Choroid plexus epithelial cell (primary cell): Measurements from ENCODE around the gene NACAD.

Source experiments
- DNase-seq: peaks from one replicate; pipeline ENCODE4 v3.0.0-alpha.2; 2010; ENCODE audit warnings: low read depth
- H3K4me3 ChIP-seq: 2 replicates; pipeline ENCODE4 v1.5.1; 2011; ENCODE audit warnings: low read depth, mild to moderate bottlenecking, control low read depth, low read length, moderate library complexity
- CTCF ChIP-seq: conservative IDR thresholded peaks from 2 replicates; pipeline ENCODE4 v1.5.1; 2011; ENCODE audit warnings: low read depth, mild to moderate bottlenecking, control low read depth, inconsistent platforms, low read length, moderate library complexity

The NACAD gene

GRCh38 chr7:45123913-45124710 lies 35.3 kb upstream of the NACAD start:
- DNase-seq = no peak
- TF ChIP-seq CTCF = no peak
- H3K4me3 ChIP-seq = no peak overlapping the region

GRCh38 chr7:45122975-45123860 lies 34.4 kb upstream of the NACAD start:
- DNase-seq = no peak
- no peak for TF ChIP-seq CTCF
- H3K4me3 ChIP-seq = no peak overlapping the region

GRCh38 chr7:45119550-45119949 lies 30.8 kb upstream of the NACAD start:
- TF ChIP-seq CTCF = no peak
- H3K4me3 ChIP-seq = no peak overlapping the region
- DNase-seq = no peak

- no peak for DNase-seq
- no peak overlapping the region for H3K4me3 ChIP-seq
- TF ChIP-seq CTCF = no peak
Observed at GRCh38 chr7:45118889-45119331, 30.1 kb upstream of the NACAD start.

GRCh38 chr7:45118292-45118691 lies 29.5 kb upstream of the NACAD start:
- H3K4me3 ChIP-seq = no peak overlapping the region
- TF ChIP-seq CTCF = no peak
- no peak for DNase-seq

- no peak overlapping the region for H3K4me3 ChIP-seq
- DNase-seq = no peak
- no peak for TF ChIP-seq CTCF
Observed at GRCh38 chr7:45117582-45117981, 28.8 kb upstream of the NACAD start.
